GM18951 (cell line): ENCODE data around the gene MED26.

Source experiments
- POLR2A ChIP-seq: IDR thresholded peaks from 4 replicates; pipeline ENCODE4 v1.6.1; 2011; ENCODE audit warnings: mild to moderate bottlenecking; ENCODE audit not compliant: insufficient read length, insufficient read depth; ENCODE audit errors: extremely low read depth
- in situ Hi-C: fragments of 300-500 bp; cut with MboI; formaldehyde crosslinking; loops from one replicate; pipeline ENCODE4 v1.12.0; 2022; ENCODE audit warnings: low sequenced_read_pairs, mixed read lengths, inconsistent platforms; ENCODE audit not compliant: unreplicated experiment

The MED26 gene

DNA sequence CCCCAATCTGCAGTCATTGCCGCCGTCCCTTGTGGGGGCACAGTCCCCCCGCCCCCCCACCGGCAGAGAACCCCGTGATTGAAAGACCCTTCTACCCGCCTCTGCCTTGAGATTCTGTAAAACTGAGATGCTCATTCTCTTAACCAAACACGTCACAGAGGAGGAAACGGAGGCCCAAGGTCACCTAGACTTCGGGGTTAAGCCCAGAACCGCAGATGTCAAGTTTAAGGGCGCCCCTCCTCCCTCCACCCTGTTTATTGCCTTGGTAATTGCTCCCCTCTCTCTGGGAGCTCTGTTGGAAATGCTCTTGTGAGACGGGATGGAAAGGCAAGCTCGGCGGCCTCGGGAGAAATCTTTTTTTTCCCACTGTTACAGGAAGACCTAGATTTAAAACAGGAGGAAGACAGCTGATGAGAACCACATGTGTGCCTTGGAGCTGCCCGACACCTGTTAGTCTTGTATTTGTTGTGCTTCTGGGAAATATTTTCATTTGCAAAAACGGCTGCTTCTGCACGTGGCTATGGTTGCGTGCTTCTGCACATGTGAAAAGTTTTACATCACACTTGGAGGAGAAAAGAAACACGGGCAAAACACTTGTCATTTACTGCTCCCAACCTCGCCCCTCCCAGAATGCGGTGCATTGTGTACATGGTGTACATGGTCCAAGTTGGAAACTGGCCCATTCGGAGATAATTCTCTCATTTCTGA is 1.1 kb upstream of the MED26 start:
- no peak for TF ChIP-seq POLR2A
- in situ Hi-C loops: no loop called here

DNA sequence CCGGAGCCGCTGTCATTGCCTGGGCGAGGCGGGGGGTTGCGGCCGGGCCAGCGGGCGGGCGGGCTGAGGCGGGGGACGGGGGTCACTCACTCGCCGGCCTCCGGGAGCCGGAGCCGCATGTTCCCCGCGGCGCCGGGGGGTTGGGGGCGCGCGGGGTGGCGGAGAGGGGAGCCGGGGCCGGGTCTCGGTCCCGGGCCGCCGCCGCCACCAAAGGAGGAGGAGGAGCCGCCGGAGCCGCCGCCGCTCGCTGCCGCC is 149 bp downstream of the MED26 start:
- in situ Hi-C loops: no loop called here
- TF ChIP-seq POLR2A: no peak

DNA sequence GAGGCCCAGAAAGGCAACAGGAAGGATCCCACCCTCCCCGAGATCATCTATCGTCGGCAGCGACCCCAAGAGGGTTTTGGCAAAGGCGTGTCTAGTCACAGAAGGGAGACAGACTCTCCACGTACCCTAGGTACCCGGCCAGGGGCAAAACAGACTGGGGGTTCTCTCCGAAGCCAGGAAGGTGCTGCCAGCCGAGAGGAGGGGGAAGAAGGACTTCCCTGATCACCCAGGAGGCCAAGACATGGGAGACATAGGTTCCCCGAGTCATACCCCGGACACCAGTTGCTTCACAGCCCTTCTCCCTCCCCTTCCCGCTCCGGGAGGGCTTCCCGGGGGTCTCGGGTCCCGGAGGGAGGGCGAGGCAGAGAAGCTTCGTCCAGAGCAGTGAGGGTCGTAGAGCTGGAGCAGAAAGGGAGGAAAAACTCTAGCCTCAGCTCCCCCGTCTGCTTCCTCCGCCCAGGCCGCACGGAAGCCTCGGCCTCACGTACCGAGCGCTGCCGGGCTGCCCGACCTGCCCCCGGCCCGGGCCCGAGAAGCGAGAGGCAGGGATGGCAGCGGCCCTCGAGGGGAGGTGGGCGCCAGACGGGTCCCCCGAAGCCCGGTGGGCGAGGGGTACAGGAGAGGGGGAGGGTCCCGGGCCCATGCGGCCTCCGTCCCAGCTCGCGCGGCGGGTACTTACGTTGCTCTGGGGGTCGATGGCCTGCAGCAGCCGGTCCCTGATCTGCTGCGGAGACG is 644 bp downstream of the MED26 start:
- no peak for TF ChIP-seq POLR2A
- in situ Hi-C loops: no loop called here

DNA sequence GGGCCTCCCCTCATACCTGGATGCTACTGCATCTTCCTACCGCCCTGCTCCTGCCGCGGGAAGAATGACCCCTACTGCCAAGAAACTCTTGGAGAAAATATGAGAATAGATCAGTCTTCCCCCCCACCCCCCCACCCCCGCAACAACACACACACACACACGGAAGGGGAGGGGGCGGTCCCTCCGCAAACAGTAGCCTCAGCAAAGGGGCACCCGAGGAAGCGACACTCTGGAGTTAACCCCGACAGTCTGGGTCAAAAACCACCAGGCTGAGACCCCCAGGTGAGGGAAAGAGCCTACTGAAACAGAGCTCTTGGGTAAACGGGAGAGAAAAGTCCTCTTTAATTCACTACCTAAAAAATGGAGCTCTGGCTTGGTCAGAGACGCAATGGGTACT is 1.2 kb downstream of the MED26 start:
- in situ Hi-C loops: no loop called here
- TF ChIP-seq POLR2A: no peak

DNA sequence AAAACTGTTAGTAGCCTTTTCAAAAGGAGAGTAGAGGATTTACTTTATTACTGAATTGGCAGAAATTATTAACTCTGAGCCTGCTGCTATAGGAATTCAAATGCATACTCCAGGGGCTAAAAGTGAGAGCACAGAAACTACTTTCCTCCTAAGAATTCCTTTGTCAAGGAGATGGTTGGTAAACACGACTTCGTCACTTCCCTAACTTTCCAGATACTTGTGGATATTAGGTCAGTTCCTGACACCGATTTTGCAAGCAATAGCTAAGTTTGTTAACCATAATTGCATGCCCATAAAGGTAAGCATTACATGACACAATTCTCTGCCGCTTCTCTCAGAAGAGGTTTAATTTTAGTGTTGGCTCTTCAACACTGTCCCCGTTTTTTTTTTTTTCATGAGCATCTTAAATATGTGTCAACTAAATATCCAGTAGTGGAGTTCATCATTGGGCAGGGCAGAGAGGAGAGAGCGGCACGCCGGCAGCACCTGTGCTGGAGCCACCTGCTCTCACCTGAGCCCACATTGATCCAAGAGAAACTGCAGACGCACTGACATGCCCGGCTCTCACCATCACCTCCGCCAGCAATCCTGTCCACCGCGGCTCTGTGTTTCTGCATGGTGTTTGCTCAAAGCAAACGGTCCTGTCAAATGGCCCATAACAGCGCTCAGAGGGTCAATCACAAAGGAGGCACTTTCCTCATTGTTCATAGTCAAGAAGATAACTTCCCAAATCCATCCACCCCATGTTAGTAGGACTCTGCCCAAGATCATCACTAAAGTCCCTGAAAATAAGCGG is 2.6 kb downstream of the MED26 start:
- in situ Hi-C loops: no loop called here
- TF ChIP-seq POLR2A: no peak

DNA sequence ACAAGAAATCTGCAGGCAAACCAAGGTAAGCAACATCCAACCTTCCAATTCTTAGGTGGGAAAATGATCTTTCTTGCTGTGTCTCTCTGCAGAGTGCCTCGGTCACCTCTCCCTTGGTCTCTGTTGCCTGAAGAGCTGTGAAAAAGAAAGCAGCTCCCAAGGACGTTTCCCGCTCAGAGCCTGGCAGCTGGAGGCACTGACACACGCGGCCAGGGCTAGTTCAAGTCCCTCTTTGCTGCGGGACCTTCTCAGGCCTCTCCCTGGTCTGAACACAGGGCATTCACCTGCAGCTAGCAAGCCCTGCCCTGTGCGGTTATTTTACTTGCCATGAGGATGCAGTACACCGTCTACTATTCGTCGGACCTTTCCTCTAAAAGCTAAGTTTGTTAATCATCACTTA is 3.8 kb downstream of the MED26 start:
- in situ Hi-C loops: no loop called here
- no peak for TF ChIP-seq POLR2A

DNA sequence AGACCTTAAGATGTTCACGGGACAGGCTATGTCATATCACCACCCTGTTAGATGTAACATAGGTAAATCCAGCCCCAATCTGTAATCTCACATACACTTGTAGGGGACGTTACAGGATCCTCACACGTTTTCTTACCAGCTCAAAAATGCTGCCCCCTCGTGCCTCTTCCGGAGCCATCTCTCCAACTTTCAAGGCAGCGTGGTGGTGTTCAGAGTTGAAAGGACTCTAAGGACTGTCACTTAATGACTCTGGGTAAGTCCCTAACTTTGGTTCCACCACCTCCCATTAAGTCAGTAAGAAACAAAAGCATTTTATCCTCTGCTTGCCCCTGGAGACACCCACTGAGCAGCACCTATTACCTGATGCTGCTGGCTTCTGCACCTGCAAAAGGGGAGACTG is 4.4 kb downstream of the MED26 start:
- in situ Hi-C loops: no loop called here
- TF ChIP-seq POLR2A: no peak

DNA sequence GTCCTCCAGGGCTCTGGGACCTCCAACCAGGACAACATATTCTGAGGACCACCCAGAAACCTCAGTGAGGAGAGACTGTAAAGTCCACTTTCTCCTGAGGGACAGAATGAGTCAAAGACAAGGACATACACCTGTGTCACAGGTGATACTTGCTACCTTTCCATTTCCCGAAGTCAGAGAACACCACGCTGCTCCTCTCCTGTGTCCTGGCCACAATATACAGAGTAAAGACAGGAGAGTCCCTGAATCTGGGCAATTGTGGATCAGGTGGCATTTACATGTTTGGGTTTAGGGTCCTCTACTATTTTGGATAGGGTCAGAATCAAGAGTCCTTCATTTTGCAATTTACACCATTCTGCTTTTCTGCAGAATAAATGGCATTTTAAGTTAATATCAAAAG is 4.9 kb downstream of the MED26 start:
- no peak for TF ChIP-seq POLR2A

DNA sequence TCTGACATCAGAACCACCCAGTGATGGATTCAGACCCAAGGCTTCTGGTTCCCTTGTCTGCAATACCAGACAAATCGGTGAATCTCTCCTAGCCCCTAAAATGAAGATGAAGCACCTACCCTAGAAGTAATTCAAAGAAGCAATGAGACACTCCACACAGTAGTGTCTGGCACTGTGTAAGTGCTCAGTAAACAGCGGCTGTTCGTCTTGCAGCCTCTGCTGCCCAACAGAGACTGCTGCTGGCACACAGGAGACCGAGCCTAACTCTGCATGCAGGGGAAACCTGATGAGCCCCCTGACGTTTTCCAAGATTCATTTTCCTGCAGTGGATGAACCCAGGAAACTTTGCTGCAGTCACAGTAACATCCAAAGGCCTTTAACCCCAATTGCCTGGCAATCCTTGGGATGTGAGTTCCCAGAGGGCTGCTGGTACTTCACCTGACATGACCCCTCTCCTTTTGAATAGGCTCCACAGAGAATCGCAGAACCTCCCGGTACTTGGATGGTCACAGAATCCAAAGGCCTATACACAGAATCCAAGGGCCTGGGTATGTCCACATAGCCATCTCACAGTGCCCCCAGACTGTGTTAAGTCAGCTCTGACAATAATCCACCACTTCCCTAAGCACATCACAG is 6.7 kb downstream of the MED26 start:
- TF ChIP-seq POLR2A: no peak

More for the DNA sequence above, 4.9 kb downstream of the MED26 start:
- in situ Hi-C loops: no loop called here

DNA sequence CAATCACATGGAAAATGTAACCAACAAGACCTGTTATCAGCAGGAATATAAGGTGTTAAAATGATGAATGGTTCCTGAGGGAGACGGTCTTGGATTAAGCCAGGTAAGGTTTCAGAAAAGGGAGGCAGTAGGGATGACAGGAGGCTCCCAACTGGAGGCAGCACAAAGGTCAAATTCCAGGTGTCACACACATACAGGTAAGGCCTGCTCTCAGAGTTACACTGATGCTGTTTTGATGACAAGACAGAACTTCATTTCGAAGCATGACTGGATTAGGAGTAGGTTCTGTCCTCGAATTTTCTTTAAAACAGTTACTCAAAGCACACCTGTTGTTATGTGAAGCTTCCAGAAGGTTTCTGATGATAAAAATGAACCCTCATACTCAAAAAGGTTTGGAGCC is 7.4 kb downstream of the MED26 start:
- no peak for TF ChIP-seq POLR2A
- in situ Hi-C loops: no loop called here

More for the DNA sequence above, 6.7 kb downstream of the MED26 start:
- in situ Hi-C loops: no loop called here

DNA sequence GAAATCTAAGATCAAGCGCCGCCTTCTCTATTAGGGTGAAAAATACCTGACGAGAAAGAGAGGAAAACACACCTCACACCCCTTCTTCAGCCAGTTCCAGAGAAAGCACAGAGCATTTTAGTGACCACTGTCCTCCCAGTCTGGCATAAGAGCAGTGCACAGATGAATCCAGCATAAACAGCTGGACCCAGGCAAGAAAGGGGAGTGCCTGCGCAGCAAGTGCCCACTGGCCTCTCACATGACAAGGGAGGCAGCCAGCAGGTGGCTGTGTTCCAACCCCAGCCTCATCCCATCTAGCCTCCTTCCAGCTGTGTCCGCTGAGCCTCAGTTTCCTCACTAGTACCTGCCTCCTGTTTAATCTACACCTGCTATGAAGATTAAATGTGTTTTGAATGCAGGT is 8.0 kb downstream of the MED26 start:
- TF ChIP-seq POLR2A: no peak
- in situ Hi-C loops: no loop called here

DNA sequence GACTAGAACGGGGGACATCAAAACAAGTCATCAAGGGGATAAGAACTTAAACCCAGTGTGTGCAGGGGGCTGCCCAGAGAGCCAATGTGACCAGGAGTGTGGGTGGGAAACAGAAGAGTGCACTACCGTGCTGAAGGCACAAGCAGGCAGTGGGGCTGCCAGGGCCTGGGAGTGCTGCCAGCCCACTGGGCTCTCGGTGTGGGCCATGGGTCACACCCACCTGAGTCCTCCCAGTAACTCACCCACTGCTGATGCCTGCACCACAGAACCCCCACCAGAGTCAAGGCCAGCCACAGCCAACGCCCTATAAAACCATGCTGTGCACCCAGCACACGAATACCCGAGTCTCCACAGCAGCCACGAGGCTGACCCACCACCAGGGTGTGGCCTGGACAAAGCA is 8.5 kb downstream of the MED26 start:
- no peak for TF ChIP-seq POLR2A
- in situ Hi-C loops: no loop called here

DNA sequence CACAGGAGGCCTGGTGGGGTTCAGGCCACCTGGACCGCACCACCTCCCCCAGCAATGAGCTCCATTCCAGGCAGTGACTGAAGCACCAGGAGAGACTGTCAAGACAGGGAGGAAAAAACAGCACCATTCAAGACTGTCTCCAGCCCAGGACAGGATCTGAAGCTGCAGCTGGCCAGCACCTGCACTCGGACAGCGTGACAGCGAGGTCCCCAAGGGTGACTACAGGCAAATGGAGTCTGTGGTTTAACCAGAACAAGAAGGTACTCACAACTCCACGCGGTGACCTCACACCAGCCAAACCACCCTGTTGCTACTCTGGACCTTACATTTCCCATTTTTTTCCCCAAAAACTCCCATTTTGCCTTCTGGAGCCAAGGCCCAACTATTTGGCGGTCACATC is 9.8 kb downstream of the MED26 start:
- in situ Hi-C loops: no loop called here
- TF ChIP-seq POLR2A: no peak

DNA sequence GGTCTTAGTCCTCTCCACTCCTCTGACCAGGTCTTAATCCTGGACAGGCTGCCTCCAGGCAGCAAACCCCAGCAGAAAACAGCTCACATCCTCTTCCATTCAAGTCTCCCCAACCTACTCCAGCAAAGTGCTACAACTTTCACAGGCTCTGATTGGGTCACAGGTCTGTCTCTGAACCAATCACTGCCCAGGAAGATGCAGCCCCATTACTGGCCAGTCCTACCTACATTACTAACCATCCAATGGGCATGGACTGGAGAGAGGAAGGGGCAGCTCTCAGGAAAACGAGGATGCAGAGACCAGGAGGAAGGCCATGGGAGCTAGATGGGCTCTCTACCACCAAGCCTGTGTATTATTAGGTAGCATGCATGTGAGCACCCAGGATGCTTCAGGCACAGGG is 12.2 kb downstream of the MED26 start:
- no peak for TF ChIP-seq POLR2A
- in situ Hi-C loops: no loop called here

DNA sequence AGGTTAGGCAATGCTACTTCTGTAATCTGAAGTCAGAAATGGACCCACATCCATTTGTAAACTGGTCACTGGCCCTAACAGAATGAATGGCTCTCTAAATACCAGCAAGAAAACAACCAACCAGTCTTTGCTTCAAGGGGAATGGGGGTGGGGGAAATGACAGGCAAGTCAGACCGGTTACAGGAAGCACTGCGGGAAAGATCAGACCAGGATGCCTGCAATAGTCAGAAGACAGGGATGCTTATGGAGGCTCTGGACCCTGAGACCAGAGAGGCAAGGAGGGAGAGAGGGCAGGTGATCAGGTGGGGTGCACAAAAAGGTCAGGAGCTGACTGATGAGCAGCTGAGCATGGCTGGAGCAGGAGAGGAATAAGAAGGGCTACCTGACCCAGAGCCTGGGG is 13.1 kb downstream of the MED26 start:
- TF ChIP-seq POLR2A: no peak
- in situ Hi-C loops: no loop called here
